ENCODE data around the gene KIRREL1. TPM values are rescaled to one million over a fixed set of nuclear protein-coding genes. Genes with fewer than 3 reads are reported as not detected.

Gene KIRREL1
- total and polyA plus RNA-seq, 7 donors = 0.92 to 57.0 (median 29.0) TPM

GRCh38 chr1:158089925-158090637 is 96.6 kb downstream of the KIRREL1 start:
- Histone ChIP-seq H3K4me3 (no peak overlapping the region), H3K27me3 (no peaks in the 10 kb centered on the region), H3K4me1 (no peaks in the 10 kb centered on the region), H3K27ac (no peak overlapping the region), H3K9me3 (no peaks in the 10 kb centered on the region), H3K36me3 (peaks cover 31 to 97% (median 69%) of the 10 kb centered on the region in 4 donors)
- WGBS, 2 donors = 83 to 87% methylated on average over 9 of the region's 9 CpGs
- DNase-seq = no peak
- no peak for TF ChIP-seq EP300 (IDR thresholded peaks at IDR 0.05)
- TF ChIP-seq POLR2AphosphoS5 (IDR thresholded peaks at IDR 0.05) = no peak
- TF ChIP-seq POLR2A (IDR thresholded peaks at IDR 0.05) = no peak
- TF ChIP-seq CTCF (IDR thresholded peaks at IDR 0.05) = no peak
- intact Hi-C loops (cut with DNase I) = loop anchor here (5.0 kb wide), 2 partner anchors 32 to 53 kb away; no protein-coding TSS in a partner anchor

GRCh38 chr1:158093376-158093775 is 99.9 kb downstream of the KIRREL1 start:
- Histone ChIP-seq H3K4me3 (no peak overlapping the region), H3K27ac (no peak overlapping the region), H3K27me3 (no peaks in the 10 kb centered on the region), H3K36me3 (peaks cover 27 to 66% (median 57%) of the 10 kb centered on the region in 4 donors), H3K9me3 (no peaks in the 10 kb centered on the region), H3K4me1 (no peaks in the 10 kb centered on the region)
- TF ChIP-seq CTCF (IDR thresholded peaks at IDR 0.05) (no peak), EP300 (IDR thresholded peaks at IDR 0.05) (no peak), POLR2A (IDR thresholded peaks at IDR 0.05) (no peak), POLR2AphosphoS5 (IDR thresholded peaks at IDR 0.05) (no peak)
- DNase-seq = no peak
- intact Hi-C loops (cut with DNase I) = no loop called here
- WGBS, 2 donors = 93 to 95% methylated on average over 18 of the region's 18 CpGs

- no peaks in the 10 kb centered on the region for H3K4me1 ChIP-seq
- no peak for DNase-seq
- no peak overlapping the region for H3K27ac ChIP-seq
- no peak overlapping the region for H3K4me3 ChIP-seq
- intact Hi-C loops (cut with DNase I) = no loop called here
- H3K36me3 ChIP-seq = peaks cover 21 to 56% (median 47%) of the 10 kb centered on the region in 4 donors
- TF ChIP-seq POLR2A (IDR thresholded peaks at IDR 0.05) (no peak), EP300 (IDR thresholded peaks at IDR 0.05) (no peak), CTCF (IDR thresholded peaks at IDR 0.05) (no peak)
- no peaks in the 10 kb centered on the region for H3K9me3 ChIP-seq
- no peaks in the 10 kb centered on the region for H3K27me3 ChIP-seq
- 94% methylated on average over 14 of the region's 14 CpGs for WGBS, 2 donors
These were observed 101.1 kb downstream of the KIRREL1 start for GRCh38 chr1:158094571-158094970.

GRCh38 chr1:158095737-158096335 is 102.4 kb downstream of the KIRREL1 start:
- intact Hi-C loops (cut with DNase I) = no loop called here
- DNase-seq = no peak
- WGBS, 2 donors = 93 to 94% methylated on average over 4 of the region's 4 CpGs
- H3K36me3 ChIP-seq = peaks cover 10 to 44% (median 35%) of the 10 kb centered on the region in 4 donors
- no peaks in the 10 kb centered on the region for H3K4me1 ChIP-seq
- TF ChIP-seq CTCF (IDR thresholded peaks at IDR 0.05) (peak in 3 of 4 experiments; percentile 34 to 54 (median 53)), EP300 (IDR thresholded peaks at IDR 0.05) (no peak)
- no peak overlapping the region for H3K4me3 ChIP-seq
- no peaks in the 10 kb centered on the region for H3K27me3 ChIP-seq
- no peaks in the 10 kb centered on the region for H3K9me3 ChIP-seq
- no peak overlapping the region for H3K27ac ChIP-seq
